Fibroblast of lung (primary cell): ENCODE data around the gene PACSIN2.

Source experiments
- EZH2 ChIP-seq: IDR thresholded peaks from 2 replicates; pipeline ENCODE4 v1.5.1; 2012; ENCODE audit warnings: low read length, control low read depth, mild to moderate bottlenecking; ENCODE audit errors: missing control alignments
- TF ChIP-seq, protein P1 (sequence below), 2 donors: IDR thresholded peaks in 1 of 2; conservative IDR thresholded peaks in 1 of 2; 1 replicate in 1 of 2; 2 replicates in 1 of 2; pipeline ENCODE4 v1.5.1; 2011 to 2012; ENCODE audit warnings: low read length in 2 of 2, control low read depth in 1 of 2, inconsistent platforms in 1 of 2, low read depth in 1 of 2, mild to moderate bottlenecking in 1 of 2

DNA sequence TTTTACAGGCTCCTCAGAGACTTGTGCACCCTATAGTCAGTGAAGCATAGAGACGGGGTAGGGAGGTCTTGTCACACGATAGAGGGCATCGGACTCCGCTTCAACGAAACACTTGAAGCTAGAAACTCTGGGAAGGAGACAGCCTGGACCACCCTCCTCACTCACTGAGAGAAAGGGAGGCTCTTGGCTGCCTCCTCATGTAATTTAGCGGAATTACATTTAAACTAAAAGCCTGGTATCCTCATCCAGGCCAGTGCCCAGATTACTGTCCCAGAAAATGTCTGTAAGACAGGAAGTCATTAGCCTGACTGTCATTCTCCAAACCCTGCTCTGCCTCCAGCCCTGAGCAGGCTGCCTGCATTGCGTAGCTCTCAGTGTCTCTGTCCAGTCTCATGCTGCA, 38.2 kb upstream of the PACSIN2 start:
- TF ChIP-seq, protein P1, sequence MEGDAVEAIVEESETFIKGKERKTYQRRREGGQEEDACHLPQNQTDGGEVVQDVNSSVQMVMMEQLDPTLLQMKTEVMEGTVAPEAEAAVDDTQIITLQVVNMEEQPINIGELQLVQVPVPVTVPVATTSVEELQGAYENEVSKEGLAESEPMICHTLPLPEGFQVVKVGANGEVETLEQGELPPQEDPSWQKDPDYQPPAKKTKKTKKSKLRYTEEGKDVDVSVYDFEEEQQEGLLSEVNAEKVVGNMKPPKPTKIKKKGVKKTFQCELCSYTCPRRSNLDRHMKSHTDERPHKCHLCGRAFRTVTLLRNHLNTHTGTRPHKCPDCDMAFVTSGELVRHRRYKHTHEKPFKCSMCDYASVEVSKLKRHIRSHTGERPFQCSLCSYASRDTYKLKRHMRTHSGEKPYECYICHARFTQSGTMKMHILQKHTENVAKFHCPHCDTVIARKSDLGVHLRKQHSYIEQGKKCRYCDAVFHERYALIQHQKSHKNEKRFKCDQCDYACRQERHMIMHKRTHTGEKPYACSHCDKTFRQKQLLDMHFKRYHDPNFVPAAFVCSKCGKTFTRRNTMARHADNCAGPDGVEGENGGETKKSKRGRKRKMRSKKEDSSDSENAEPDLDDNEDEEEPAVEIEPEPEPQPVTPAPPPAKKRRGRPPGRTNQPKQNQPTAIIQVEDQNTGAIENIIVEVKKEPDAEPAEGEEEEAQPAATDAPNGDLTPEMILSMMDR (conservative IDR thresholded peaks at IDR 0.05 in 1 of 2, IDR thresholded peaks at IDR 0.05 in 1 of 2; ENCODE audit: low read depth in 1 of 2, low read length in 2 of 2), result peak in 1 of 2 donors; percentile 19
- no peak for TF ChIP-seq EZH2
